ENCODE data around the gene DDIT3. TPM values are rescaled to one million over a fixed set of nuclear protein-coding genes. Genes with fewer than 3 reads are reported as not detected.
A peak's percentile ranks its signal among the peaks of the same experiment; 100 is the strongest.

DDIT3 gene
- total and polyA plus RNA-seq, 3 experiments from 2014 or later, result 11.7 to 13.2 (median 12.7) TPM

DNA sequence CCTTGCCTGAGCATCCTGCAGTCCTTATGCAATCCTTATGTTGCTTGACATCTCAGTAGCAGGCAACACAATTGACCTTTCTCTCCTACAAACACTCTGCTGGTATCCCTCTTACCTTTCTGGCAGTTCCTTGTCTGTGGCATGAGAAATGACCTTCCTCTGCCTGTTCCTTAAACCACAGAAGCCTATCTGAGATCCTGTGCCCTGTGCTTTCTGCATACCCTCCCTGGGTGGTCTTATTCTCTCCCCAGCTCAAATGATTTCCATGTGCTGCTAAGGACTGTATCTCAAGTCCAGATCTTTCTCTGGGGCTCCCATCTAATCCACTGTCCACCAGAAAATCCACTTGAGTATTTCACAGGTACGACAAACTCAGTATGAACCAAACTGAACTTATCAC is 38.6 kb downstream of the DDIT3 start:
- Mint-ChIP-seq H3K36me3 (peaks cover 0 to 18% (median 0%) of the 10 kb centered on the region in 3 donors), H3K9me3 (no peaks in the 10 kb centered on the region), H3K27me3 (peaks cover 0 to 3% of the 10 kb centered on the region in 2 donors), H3K4me3 (peak overlapping the region in 4 of 7 donors; percentile 12 to 60 (median 47)), H3K4me1 (peaks cover 55 to 58% (median 56%) of the 10 kb centered on the region in 3 donors), H3K27ac (peak overlapping the region; percentile 99 to 100 (median 100))
- Histone ChIP-seq H3K4me3 (ENCODE audit: low read length) (no peak overlapping the region), H3K27me3 (ENCODE audit: insufficient read depth, low read length, poor library complexity, severe bottlenecking) (no peaks in the 10 kb centered on the region), H3K4me1 (ENCODE audit: insufficient read depth, low read length) (peaks cover 40% of the 10 kb centered on the region), H3K27ac (ENCODE audit: low read depth, low read length) (no peak overlapping the region), H3K9me3 (ENCODE audit: low read length) (no peaks in the 10 kb centered on the region), H3K36me3 (ENCODE audit: insufficient read depth, low read length) (no peaks in the 10 kb centered on the region)
- no peak for DNase-seq
- CTCF ChIA-PET, result interaction anchor here (0.9 to 10.4 kb wide), 2 partner anchors 9 to 21 kb away, joined by 3 to 167 read pairs; partner anchors contain the start of gene GLI1
- POLR2A ChIA-PET, result no interaction called here

DNA sequence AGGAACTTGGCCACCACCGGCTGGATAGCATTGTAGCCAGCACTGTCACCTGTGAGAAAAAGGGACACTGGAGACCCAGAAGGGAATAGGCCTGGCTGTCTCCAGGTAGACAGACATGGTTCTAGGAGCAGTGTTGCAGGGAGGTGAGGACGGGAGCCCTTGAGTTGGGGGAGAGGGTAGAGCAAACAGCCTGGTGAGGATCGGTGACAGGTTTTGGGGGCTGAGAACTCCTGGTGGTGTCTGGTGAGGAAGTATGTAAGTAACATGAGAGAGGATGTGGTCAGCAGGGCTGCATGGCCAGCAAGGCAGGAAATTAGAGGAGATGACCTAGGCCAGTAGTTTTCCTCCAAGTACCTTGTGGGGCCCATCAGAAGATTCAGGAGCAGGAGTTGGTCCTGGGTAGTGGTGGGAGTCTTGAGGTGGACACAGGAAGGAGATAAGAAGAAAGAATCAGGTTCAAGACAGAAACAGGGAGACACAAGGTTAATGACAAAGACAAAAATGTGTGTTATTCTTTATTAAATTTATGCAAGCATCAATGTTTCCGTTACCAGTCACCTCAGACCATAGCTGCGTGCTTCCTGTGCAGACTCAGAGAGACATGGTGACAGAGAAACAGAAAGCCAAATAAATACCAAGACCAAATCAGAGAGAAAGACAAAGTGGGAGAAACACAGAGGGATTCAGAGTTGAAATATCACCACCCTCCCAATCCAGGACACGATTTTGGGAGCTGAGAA is 40.8 kb downstream of the DDIT3 start, which contains the start of gene ARHGAP9:
ARHGAP9 (minus strand) TSS at position 491 of the 740 bp plus-strand sequence; CDS start at position 31, 460 bp downstream.
- Histone ChIP-seq H3K9me3 (ENCODE audit: low read length) (no peaks in the 10 kb centered on the region), H3K27ac (ENCODE audit: low read depth, low read length) (peak within 1 kb of the TSS; percentile 85), H3K36me3 (ENCODE audit: insufficient read depth, low read length) (peaks cover 6% of the 10 kb centered on the region), H3K4me3 (ENCODE audit: low read length) (peak within 1 kb of the TSS; percentile 71), H3K4me1 (ENCODE audit: insufficient read depth, low read length) (peaks cover 61% of the 10 kb centered on the region), H3K27me3 (ENCODE audit: insufficient read depth, low read length, poor library complexity, severe bottlenecking) (no peaks in the 10 kb centered on the region)
- Mint-ChIP-seq H3K4me1 (peaks cover 67 to 75% (median 73%) of the 10 kb centered on the region in 3 donors), H3K9me3 (no peaks in the 10 kb centered on the region), H3K27ac (peak within 1 kb of the TSS; percentile 99 to 100 (median 100)), H3K4me3 (peak within 1 kb of the TSS; percentile 85 to 99 (median 98)), H3K36me3 (peaks cover under 1 to 35% (median 6%) of the 10 kb centered on the region in 3 donors), H3K27me3 (peaks cover 0 to 3% of the 10 kb centered on the region in 2 donors)
- ChIA-PET CTCF (interaction anchor here (1.2 to 10.4 kb wide), 6 partner anchors 9 to 266 kb away, joined by 3 to 167 read pairs (median 4); partner anchors contain the start of genes GLI1, MARS1 and TSPAN31), POLR2A (interaction anchor here (0.6 to 2.8 kb wide), 9 partner anchors 15 to 339 kb away, joined by 3 to 20 read pairs (median 4); partner anchors contain the start of genes AVIL, DCTN2, DDIT3 and GLI1)
- DNase-seq, result peak in 4 of 5 donors; percentile 43 to 87 (median 86)

DNA sequence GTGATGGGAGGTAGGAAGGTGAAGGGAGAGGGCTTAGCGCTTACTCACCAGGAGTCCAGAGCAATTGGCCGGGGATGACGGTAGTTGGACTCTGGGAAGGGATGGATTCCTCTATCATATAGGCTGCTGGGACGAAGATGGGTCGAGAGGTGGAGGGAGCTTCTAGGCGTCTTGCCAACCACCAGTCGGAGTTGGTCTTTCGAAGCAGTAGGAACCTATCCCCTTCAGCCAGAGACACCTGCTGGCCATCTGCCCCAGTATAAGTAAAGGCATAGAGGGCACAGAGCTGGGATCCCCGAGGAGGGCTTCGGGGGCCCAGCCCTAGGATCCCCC is 41.3 kb downstream of the DDIT3 start:
- peaks cover 5 to 41% (median 12%) of the 10 kb centered on the region in 3 donors for H3K36me3 Mint-ChIP-seq
- Histone ChIP-seq H3K27ac (ENCODE audit: low read depth, low read length) (peak overlapping the region; percentile 85), H3K4me3 (ENCODE audit: low read length) (peak overlapping the region; percentile 71), H3K4me1 (ENCODE audit: insufficient read depth, low read length) (peaks cover 66% of the 10 kb centered on the region), H3K36me3 (ENCODE audit: insufficient read depth, low read length) (peaks cover 12% of the 10 kb centered on the region), H3K9me3 (ENCODE audit: low read length) (no peaks in the 10 kb centered on the region), H3K27me3 (ENCODE audit: insufficient read depth, low read length, poor library complexity, severe bottlenecking) (no peaks in the 10 kb centered on the region)
- peak overlapping the region; percentile 99 to 100 (median 100) for H3K27ac Mint-ChIP-seq
- peak in 1 of 5 donors; percentile 52 for DNase-seq
- H3K4me3 Mint-ChIP-seq, result peak overlapping the region; percentile 85 to 99 (median 98)
- H3K27me3 Mint-ChIP-seq, result peaks cover 0 to 3% of the 10 kb centered on the region in 2 donors
- ChIA-PET POLR2A (interaction anchor here (1.2 to 2.8 kb wide), 5 partner anchors 14 to 68 kb away, joined by 4 to 20 read pairs (median 6); partner anchors contain the start of genes DCTN2 and DDIT3), CTCF (interaction anchor here (1.6 to 10.4 kb wide), 3 partner anchors 10 to 45 kb away, joined by 5 to 167 read pairs (median 22); partner anchors contain the start of genes GLI1 and MARS1)
- peaks cover 72 to 80% (median 79%) of the 10 kb centered on the region in 3 donors for H3K4me1 Mint-ChIP-seq
- H3K9me3 Mint-ChIP-seq, result no peaks in the 10 kb centered on the region

DNA sequence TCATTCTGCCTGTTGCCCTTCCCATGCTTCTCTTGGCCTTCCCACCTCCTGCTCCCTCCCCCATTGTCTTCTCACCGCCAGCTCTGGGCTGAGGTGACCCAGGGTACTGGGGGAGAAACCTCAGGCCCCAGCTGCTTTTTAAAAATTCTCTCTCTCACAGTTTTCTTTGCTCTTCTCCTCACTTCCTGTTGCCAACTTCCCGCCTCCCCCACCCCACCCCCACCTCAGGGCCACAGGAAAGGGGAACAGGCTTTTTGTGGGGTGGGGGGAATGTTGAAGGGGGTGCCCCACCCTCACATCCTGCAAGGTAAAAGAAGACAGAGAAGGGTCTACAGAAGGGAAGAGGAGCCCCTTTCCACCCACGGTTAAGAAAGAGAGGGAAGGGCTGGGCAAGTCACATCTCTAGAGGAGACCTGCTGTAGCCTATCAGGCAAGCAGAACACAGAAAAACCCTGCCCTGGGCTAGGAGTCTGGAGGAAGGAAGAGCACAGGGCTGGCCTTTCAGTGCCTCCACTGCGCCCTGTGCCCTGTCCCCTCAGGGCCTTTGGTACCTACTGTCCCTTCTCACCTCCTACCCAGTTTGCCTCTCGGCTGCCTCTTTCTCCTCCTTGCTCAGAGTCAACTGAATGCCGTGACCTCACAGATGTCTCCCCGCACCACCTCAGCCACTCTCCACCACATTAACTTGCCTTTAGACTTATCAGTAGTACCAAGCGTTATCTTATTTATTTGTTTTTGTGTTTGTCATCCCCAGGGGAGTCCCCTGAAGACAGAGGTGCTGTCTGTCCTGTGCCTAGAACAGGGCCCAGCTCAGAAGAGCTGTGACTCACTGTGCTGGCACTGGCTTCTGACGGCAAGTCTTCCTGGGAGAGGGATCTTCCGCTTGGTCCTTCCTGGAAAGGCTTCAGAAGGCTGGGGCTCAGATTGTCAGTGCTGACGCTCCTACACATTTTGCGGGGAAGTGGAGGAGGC is 42.3 kb downstream of the DDIT3 start:
- Histone ChIP-seq H3K27ac (ENCODE audit: low read depth, low read length) (peak overlapping the region; percentile 85), H3K27me3 (ENCODE audit: insufficient read depth, low read length, poor library complexity, severe bottlenecking) (no peaks in the 10 kb centered on the region), H3K36me3 (ENCODE audit: insufficient read depth, low read length) (peaks cover 19% of the 10 kb centered on the region), H3K4me1 (ENCODE audit: insufficient read depth, low read length) (peaks cover 74% of the 10 kb centered on the region), H3K4me3 (ENCODE audit: low read length) (peak overlapping the region; percentile 71), H3K9me3 (ENCODE audit: low read length) (no peaks in the 10 kb centered on the region)
- peak; percentile 46 to 79 (median 60) for DNase-seq
- CTCF ChIA-PET, result interaction anchor here (0.7 to 10.4 kb wide), 10 partner anchors 11 to 263 kb away, joined by 3 to 167 read pairs (median 5); partner anchors contain the start of genes DDIT3, GLI1 and MARS1
- POLR2A ChIA-PET, result interaction anchor here (0.6 to 2.6 kb wide), 13 partner anchors 8 to 69 kb away, joined by 3 to 20 read pairs (median 4); partner anchors contain the start of genes DCTN2, DDIT3, GLI1 and MARS1
- H3K4me3 Mint-ChIP-seq, result peak overlapping the region; percentile 85 to 99 (median 98)
- H3K27ac Mint-ChIP-seq, result peak overlapping the region; percentile 99 to 100 (median 100)
- peaks cover 0 to 3% of the 10 kb centered on the region in 2 donors for H3K27me3 Mint-ChIP-seq
- H3K9me3 Mint-ChIP-seq, result no peaks in the 10 kb centered on the region
- peaks cover 9 to 49% (median 18%) of the 10 kb centered on the region in 3 donors for H3K36me3 Mint-ChIP-seq
- H3K4me1 Mint-ChIP-seq, result peaks cover 74 to 82% (median 81%) of the 10 kb centered on the region in 3 donors

DNA sequence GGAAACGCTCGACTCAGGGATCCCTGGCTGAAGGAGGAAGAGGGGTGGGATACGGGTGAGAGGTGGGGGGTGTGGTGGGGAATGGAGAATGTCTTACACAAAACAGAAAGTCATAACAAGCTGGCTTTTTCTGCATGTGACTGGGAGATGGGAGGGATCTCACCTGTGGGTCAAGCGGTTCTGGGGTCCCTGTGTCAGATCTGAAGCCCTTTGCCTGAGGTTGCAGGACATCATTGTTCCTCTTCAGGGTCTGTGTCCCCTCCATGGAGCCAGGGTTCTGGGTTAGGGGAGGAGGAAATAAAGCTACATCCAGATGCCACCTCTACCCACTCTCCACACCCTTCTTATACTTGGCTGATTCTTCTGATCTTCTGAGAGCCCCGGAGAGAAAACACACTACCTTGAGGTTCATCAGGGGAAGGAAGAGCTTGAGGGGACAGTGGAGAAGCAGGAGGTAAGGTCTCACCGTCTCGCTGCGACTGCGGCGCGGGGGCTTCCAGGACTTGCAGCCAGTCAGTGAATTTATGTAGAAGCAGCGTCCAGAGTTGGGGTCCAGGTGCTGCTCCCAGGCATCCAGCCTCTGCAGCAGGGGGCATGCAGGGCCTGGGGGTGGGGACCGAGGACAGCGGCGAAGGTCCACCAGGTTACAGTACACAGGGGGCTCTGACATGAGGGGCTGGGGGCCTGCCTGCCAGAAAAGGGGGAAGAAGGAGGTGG is 43.2 kb downstream of the DDIT3 start:
- CTCF ChIA-PET, result interaction anchor here (0.7 to 10.4 kb wide), 13 partner anchors 11 to 264 kb away, joined by 3 to 167 read pairs (median 5); partner anchors contain the start of genes DDIT3, GLI1, INHBE and MARS1
- Histone ChIP-seq H3K4me1 (ENCODE audit: insufficient read depth, low read length) (peaks cover 83% of the 10 kb centered on the region), H3K4me3 (ENCODE audit: low read length) (peak overlapping the region; percentile 71), H3K27ac (ENCODE audit: low read depth, low read length) (peak overlapping the region; percentile 85), H3K9me3 (ENCODE audit: low read length) (no peaks in the 10 kb centered on the region), H3K36me3 (ENCODE audit: insufficient read depth, low read length) (peaks cover 27% of the 10 kb centered on the region), H3K27me3 (ENCODE audit: insufficient read depth, low read length, poor library complexity, severe bottlenecking) (no peaks in the 10 kb centered on the region)
- DNase-seq, result peak in 2 of 5 donors; percentile 29 to 63
- H3K36me3 Mint-ChIP-seq, result peaks cover 9 to 57% (median 19%) of the 10 kb centered on the region in 3 donors
- H3K27me3 Mint-ChIP-seq, result peaks cover 0 to 3% of the 10 kb centered on the region in 2 donors
- H3K4me1 Mint-ChIP-seq, result peaks cover 80 to 89% (median 88%) of the 10 kb centered on the region in 3 donors
- H3K27ac Mint-ChIP-seq, result peak overlapping the region; percentile 99 to 100 (median 100)
- H3K9me3 Mint-ChIP-seq, result no peaks in the 10 kb centered on the region
- POLR2A ChIA-PET, result interaction anchor here (0.6 to 2.3 kb wide), 12 partner anchors 9 to 70 kb away, joined by 3 to 13 read pairs (median 4); partner anchors contain the start of genes DCTN2, DDIT3, GLI1 and MARS1
- peak overlapping the region; percentile 85 to 99 (median 98) for H3K4me3 Mint-ChIP-seq

DNA sequence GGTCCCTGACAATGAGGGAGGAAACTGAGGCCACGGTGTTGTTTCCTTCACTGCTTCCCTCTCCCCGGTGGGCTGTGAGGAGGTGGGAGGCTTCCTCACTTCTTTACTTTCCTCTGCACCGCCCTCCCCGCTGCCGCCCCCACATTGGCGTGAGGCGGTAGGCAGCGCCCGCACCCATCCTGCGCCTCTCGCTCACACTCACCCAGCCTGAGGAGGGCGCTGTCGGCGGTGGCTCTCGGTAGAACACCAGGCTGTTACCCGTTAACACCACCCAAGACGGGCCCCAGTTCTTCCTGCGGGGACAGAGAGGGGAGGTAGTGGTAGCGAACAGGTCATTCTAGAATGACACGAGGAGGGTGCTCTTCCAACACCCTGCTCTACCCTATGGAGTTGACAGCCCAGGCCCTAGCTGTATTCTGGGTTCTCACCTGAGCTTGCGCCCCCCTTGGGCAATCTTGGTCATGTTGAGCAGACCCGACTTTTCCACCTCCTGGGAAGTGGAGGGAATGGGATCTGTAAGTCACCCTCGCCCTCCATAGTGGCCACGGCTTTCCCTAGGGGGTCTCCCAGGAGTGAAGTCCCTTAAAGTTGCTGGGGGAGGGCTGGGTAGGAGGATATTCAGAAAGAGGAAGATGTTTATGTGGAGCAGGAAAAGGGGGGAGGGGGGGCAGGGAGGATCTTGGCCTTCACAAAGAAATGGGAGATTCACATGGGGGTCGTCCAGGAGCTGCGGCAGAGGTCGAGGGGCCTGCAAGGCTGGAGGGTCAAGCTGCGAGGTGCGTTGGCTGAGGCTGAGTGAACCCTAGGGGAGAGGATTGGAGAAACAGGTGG is 43.9 kb downstream of the DDIT3 start:
- Histone ChIP-seq H3K9me3 (ENCODE audit: low read length) (no peaks in the 10 kb centered on the region), H3K4me1 (ENCODE audit: insufficient read depth, low read length) (peaks cover 86% of the 10 kb centered on the region), H3K27ac (ENCODE audit: low read depth, low read length) (peak overlapping the region; percentile 85), H3K36me3 (ENCODE audit: insufficient read depth, low read length) (peaks cover 35% of the 10 kb centered on the region), H3K4me3 (ENCODE audit: low read length) (peak overlapping the region; percentile 71), H3K27me3 (ENCODE audit: insufficient read depth, low read length, poor library complexity, severe bottlenecking) (no peaks in the 10 kb centered on the region)
- ChIA-PET CTCF (interaction anchor here (1.0 to 10.4 kb wide), 11 partner anchors 12 to 144 kb away, joined by 3 to 167 read pairs (median 5); partner anchors contain the start of genes DDIT3, GLI1, INHBE and MARS1), POLR2A (interaction anchor here (1.1 to 2.3 kb wide), 6 partner anchors 10 to 70 kb away, joined by 3 to 13 read pairs (median 7); partner anchors contain the start of genes DCTN2, DDIT3, GLI1 and MARS1)
- peaks cover 9 to 64% (median 19%) of the 10 kb centered on the region in 3 donors for H3K36me3 Mint-ChIP-seq
- no peaks in the 10 kb centered on the region for H3K9me3 Mint-ChIP-seq
- H3K27me3 Mint-ChIP-seq, result peaks cover 0 to 3% of the 10 kb centered on the region in 2 donors
- peak overlapping the region; percentile 99 to 100 (median 100) for H3K27ac Mint-ChIP-seq
- DNase-seq, result peak; percentile 60 to 83 (median 72)
- peak overlapping the region; percentile 85 to 99 (median 98) for H3K4me3 Mint-ChIP-seq
- H3K4me1 Mint-ChIP-seq, result peaks cover 79 to 92% (median 85%) of the 10 kb centered on the region in 3 donors
